GM19099 (cell line): ENCODE results near the gene SCN2A.

Experiments
- POLR2A ChIP-seq: IDR thresholded peaks from 3 replicates; pipeline ENCODE4 v1.6.1; 2011; ENCODE audit warnings: low read depth; ENCODE audit not compliant: insufficient read length; ENCODE audit errors: extremely low read depth

SCN2A gene

DNA sequence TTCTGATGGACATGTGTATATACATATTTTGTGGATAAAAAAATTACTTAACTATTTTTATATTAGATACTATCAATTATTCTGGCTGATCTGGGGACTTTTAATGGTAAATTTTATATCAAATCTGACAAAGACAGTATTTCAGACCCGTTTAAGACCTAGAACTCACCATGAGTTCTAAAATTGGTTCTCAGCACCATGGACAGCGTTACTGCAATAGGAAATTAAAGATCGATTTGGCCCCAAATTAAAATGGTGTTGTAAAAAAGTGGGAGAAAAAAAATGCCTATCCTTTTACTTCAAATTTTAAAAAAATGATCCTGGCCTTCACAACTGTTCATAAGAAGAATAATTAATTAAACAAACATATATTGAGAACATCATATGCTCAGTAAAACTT is 919 bp upstream of the SCN2A start:
- TF ChIP-seq POLR2A, result no peak

DNA sequence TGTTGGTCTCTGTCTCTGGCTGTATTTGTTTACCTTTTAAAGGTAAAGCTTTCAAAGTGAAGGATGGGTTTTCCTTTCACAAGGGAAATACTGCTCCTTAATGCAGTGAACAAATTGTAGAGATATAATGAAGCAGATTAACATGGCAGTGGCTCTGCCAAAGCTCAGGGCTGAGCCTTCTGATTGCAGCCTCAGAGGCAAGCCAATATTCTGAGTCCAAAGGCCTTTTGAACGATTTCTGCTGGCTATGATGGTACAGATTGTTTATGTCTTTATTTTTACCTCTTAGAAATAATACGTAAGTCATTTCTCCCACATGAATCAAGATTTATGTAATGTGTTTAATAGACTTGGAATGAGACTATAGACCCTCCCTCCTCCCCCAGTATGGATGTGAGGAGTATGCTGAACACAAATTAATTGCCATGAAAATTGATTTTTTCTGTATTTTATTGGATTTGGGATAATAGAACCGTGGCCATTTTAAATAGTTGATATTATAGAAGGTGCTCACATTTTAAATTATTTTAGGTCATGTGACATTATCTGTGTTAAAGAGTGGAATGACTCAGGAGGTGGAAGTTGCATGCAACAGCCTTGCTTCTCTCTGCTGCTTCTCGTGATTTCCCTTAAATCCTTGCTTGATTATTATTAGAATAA is 772 bp downstream of the SCN2A start:
- no peak for TF ChIP-seq POLR2A

DNA sequence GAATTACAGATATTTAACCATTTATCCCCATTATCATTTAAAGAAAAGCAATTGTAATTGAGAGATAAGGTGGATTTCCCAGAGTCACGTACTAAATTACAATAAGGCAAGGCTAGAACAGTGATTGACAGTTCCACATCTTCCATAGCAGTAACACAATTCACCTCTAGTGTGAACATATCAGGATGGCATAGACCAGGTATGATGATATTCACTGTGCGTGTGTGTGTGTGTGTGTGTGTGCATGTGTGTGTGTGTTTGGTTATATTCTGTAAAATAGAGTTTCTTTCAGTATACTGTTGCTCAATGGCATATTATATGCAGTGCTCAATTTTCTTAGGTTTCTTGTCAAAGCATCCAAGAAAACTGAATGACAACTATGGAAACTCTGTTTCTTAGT is 1.7 kb downstream of the SCN2A start:
- TF ChIP-seq POLR2A, result no peak

DNA sequence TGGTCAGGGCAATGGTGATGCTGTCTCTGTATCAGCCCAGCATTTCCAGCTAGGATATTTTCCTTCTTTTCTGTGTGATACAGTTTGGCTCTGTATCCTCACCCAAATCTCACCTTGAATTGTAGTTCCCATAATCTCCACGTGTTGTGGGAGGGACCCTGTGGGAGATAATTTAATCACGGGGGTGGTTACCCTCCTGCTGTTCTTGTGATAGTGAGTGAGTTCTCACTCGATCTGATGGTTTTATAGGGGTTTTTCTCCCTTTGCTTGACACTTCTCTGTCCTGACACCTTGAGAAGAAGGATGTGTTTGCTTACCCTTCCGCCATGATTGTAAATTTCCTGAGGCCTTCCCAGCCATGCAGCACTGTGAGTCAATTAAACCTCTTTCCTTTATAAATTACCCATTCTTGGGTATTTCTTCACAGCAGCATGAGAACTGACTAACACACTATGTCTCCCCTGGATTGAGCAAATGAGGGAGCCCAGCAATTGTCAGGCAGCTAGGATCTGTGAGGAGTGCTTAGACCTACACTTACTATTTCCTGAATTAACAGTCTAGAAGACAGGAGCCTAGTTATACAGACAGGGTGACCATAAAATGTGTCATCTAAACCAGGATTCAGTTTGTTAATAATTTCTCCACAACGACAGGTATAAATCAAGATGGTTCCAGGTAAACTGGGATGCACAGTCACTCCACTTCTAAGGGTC is 6.0 kb downstream of the SCN2A start:
- TF ChIP-seq POLR2A, result no peak

DNA sequence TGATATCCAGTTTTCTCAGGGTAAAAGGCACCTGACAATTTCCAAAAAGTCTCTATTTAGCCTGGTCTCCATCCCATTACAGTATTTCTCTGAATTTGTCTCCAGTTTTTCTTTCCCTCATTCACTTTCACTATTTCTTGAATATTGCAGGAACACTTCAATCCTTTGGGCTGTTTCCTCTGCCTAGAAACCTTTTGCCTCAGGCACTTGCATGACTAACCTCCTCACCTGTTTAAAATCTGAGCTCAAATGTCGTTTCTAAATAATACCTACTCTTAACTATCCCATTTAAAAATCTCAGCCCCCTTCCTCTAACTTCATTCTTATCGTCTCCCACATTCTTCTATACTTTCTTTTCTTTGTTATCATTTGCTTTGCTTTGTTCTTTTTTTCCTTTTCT is 9.0 kb downstream of the SCN2A start:
- no peak for TF ChIP-seq POLR2A

DNA sequence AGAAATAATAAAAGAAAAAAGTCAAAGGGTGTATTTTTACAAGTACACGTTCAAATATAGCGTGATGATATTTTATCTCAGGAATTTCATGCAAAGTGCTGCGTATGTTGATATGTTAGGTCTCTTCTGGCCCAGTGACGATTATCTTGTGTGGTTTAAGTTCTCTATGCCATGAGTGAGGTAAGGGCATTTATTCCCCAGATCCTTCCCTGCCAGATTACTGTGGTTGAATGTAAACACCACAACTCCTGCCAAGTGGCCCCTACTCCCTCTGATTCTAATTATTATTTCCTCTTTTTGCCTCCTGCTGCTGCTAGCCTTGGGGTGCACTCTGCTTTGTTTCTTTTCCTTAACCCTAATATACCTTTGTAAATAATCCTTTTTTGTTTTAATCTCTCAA is 12.2 kb downstream of the SCN2A start:
- no peak for TF ChIP-seq POLR2A

DNA sequence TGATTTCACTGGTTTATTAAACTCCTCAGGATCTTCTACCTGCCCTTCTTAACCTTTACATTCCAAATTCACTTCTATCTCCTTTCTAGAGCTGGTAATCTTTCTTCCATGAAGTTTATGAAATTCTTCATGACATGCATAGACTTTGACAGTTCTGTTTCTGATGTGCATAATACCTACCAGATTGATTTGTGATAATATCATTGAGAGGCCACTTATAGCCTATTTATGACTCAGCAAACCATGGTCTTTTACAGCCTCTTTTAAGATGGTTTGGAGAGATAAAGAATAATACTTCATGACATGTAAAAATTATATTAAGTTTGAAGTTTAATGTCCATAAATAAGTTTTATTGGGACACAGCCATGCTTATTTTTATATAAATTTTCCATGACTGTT is 14.0 kb downstream of the SCN2A start:
- TF ChIP-seq POLR2A, result no peak

DNA sequence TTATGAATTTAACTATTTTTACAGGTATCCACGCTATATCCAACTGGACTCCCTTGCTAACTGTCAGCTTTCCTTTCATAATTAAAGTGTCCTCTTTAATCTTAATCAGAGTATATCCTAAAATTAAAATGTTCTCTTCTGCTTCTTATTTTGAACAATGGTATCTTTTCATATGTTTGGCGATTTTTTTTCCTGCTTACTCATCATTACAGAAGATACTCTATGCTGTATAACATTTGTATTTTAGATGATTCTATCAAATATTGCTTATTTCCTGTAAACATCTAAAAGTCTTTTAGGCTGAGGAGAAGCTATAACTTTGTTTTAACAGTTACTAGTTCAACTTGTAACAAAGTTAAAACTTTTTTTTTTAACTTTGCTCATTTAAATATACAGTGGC is 17.4 kb downstream of the SCN2A start:
- TF ChIP-seq POLR2A, result no peak

DNA sequence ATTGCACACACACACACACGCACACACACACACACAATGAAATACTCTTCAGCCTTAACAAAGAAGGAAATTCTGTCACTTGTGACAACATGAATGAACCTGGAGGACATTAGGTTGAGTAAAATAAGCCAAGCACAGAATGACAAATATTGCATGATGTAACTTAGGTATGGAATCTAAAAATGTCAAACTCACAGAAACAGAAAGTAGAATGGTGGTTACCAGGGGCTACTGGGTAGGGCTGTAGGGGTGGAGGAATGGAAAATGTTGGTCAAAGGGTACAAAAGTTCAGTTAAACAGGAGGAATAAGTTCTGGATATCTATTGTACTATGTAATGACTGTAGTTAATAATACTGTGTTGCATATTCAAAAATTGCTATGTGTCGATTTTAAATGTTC is 29.5 kb downstream of the SCN2A start:
- TF ChIP-seq POLR2A, result no peak

DNA sequence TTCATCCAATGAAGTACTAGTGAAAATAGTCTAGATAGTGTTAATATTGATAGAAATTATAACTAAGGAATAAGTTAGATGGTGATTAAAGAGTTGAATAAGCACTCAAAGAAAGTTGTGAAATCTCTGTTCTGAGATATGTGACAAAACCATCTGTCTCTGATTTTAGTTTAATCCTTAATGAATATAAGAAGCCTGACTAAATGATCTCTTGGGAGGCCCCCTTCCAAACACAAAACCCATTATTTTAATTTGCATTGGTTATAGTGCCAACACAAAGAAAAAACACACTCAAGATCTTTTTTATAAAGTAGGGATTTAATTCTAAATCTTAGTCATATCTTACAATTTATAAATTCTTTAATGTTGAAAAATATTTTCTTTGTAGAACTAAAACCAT is 34.0 kb downstream of the SCN2A start:
- TF ChIP-seq POLR2A, result no peak

DNA sequence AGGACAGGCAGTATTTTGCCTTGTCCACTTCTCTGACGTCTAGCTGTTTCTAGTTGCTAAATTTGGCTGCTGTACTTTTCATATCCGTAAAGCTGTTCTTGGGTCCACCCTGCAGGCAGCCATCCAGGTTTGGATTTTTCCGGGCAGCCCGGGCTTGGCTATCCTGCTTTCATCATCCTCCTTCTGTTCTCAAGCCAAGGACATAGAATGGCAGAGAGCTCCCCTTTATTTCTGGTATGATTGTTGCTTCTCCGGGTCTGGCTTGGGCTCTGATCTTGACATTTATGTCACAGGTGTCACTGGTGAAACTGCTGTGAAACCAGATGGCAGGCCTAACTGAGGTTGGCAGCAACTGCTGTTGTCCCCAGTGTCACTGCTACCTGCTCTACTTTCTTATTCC is 35.5 kb downstream of the SCN2A start:
- no peak for TF ChIP-seq POLR2A

DNA sequence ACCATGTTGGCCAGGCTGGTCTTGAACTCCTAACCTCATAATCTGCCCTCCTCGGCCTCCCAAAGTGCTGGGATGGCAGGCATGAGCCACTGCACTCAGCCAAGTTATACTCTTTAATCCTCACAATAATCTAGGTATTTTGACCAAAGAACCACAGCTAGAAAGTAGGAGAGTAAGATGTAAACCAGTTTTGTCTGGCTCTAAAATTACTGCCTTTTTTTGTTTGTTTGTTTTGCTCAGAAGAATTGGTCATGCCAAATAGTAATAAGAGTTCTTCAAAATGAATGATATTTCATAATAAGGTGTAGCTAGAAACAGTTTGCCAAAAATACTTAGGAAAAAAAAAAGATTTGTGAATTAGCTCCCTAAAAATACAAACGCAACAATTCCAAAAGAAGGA is 36.7 kb downstream of the SCN2A start:
- TF ChIP-seq POLR2A, result no peak

DNA sequence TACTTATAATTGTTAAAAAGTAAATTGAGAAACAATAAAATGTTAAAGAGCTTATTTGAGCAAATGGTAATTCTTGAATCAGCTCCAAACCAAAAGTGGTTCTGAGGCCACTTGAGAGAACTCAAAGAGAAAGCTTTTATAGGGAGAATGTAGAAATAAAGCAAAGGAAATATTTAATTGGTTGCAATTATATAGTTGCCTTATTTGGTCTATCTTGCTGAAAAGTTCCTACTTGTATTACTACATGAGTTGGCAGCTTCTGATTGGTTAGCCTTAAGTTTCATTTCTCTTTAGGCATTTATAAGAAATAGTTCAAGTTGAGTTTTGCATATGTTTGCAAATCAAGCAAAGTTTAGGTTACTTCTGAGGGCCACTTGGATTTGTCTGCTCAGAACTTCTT is 38.1 kb downstream of the SCN2A start:
- TF ChIP-seq POLR2A, result no peak

DNA sequence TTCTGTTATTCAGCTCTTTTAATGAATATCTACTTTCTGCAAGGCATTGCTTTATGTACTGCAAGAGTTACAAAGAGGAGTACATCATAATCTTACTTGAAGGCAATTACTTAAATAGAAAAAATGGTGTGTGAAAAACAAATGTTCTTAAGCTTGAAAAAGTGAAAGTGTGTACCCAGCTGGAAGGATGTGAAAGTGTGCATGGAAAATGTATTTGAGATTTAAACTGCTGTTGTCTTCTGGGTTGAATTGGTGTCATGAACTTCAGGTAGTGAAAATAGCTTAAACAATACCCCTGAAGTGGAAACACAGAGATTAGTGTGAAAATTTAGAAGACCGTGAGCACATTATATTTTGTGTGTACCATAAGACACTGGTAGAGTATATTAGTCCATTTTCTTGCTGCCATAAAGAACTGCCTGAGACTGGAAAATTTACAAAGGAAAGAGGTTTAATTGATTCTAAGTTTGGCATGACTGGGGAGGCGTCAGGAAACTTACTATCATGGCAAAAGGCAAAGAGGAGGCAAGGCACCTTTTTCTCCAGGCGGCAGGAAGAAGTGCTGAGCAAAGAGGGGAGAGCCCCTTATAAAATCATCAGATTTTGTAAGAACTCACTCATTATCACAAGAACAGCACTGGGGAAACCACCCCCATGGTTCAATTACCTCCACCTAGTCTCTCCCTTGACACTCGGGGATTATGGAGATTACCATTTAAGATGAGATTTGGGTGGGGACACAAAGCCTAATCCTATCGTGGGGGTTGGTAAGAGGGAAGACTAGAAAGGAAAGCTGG is 38.8 kb downstream of the SCN2A start:
- no peak for TF ChIP-seq POLR2A

DNA sequence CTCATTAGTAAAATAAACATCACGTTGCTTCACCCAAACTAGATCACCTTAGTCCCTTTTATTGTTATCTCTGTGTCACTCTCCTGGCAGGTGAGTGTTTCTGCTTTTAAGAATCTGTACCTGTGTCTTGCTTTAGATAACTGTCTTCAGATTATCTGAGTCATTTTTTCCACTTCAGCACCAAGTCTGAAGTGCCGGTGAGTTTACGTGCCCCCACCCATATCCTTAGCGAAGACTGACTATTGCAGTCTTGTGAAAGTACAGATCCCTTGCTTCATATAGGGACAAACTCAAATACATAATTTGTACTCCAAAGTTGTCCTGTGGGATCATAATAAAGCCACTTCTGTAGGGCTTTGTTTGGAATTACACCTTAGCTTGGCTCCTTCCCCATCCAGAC is 41.1 kb downstream of the SCN2A start:
- no peak for TF ChIP-seq POLR2A

DNA sequence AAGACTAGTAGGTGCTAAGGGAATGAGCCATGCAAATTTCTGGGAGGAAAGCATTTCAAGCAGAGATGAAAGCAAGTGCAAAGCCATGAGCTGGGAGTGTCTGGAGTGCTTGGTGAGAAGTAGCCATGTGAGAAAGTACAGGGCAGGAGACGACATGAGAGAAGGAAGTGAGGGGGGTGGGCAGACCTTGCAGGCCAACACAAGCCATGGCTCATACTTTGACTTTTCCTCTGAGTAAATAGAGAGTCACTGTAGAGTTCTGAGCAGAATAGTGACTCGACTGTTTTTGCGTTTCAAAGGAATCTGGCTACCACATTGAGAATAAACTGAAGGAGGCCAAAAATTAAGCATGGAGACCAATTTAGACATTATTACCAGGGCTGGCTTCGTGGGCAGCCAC is 42.2 kb downstream of the SCN2A start:
- TF ChIP-seq POLR2A, result no peak
